Caki2 (cell line): ENCODE data around the gene GATC. TPM values are rescaled to one million over a fixed set of nuclear protein-coding genes. Genes with fewer than 3 reads are reported as not detected.
A peak's percentile ranks its signal among the peaks of the same experiment; 100 is the strongest.
"Not testable (repeated sequence)": the region's sequence is repeated elsewhere in the genome, so short reads cannot be mapped to it uniquely, and the experiment has no call there.

Experiments
- DNase-seq: peaks from one replicate; pipeline ENCODE4 v3.0.0-alpha.2; 2015; ENCODE audit warnings: low read depth
- in situ Hi-C: cut with HindIII; loops from 2 replicates; pipeline ENCODE4 v1.10.0; 2016; ENCODE audit warnings: low sequenced_read_pairs, low pct_unique_long_range_greater_than_20kb, mixed read lengths
- total RNA-seq: library from RNA; depleted of rRNA; stranded (reverse); fragments of >200 nt; shearing (Covaris generic); gene quantifications from 2 replicates; pipeline ENCODE4 v1.2.3, GENCODE V29; 2014; ENCODE audit warnings: low replicate concordance

Gene GATC
- total RNA-seq, 1 experiment from 2014 or later: 24.9 TPM

- in situ Hi-C loops: no loop called here
- DNase-seq: peak; percentile 31
These were observed 20.5 kb downstream of the GATC start for GRCh38 chr12:120466560-120467315.

DNA sequence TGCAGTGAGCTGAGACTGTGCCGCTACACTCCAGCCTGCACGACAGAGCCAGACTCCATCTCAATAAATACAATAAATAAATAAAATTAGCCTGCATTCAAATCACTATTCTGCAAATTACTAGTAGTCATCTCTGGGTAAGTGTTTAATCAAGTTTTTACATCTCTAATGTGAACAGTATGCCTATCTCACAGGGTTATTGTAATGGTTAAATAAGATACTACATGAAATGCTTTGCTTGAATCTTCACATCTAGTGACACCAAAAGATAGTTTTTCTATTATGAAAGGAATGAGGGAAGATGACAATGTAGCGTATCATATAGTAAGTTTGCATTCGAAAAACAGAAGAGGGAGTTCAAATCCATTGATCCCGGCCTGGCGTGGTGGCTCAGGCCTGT, 21.2 kb downstream of the GATC start:
- no peak for DNase-seq
- in situ Hi-C loops: no loop called here

- in situ Hi-C loops: no loop called here
- DNase-seq: peak; percentile 41
These were observed 22.1 kb downstream of the GATC start for GRCh38 chr12:120468325-120468820.

GRCh38 chr12:120468821-120469449, 22.7 kb downstream of the GATC start:
- in situ Hi-C loops: no loop called here

DNA sequence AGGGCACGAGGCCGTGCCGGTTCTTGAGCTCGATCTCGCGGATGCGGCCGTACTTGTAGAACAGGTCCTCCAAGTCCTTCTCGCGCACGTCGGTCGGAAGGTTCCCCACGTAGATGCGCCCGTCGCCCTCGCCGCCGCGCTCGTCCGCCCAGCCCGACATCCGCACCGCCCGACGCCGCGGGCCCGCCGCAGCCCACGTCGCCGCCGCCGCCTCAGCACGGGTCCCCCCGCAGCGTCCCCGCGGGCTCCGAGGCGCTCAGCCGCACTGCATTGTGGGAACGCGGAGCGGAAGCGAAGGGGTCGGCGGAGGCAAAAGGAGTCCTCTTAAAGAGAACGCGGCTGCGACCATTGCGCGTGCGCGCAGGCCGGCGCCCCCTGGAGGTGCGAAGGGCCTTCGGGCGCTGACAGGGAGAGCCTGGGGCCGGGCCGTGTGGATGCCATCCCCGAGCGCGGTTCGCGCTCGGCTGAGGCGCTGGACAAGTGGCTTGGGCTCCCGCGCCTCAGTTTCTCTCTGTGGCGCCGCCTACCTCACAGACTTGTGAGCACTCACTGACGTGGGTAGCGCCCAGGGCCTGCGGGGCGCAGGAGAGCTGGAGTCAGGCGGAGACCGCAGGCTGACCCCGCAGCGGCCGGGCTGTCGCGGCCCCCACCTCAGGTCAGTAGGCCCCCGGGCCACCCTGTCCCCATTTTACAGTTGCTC, 23.4 kb downstream of the GATC start, which contains the start of gene SRSF9:
SRSF9 (minus strand) TSS at position 299 of the 700 bp plus-strand sequence; CDS start at position 160, 139 bp downstream.
- in situ Hi-C loops: no loop called here
- peak; percentile 93 for DNase-seq

More at GRCh38 chr12:120468821-120469449, 22.7 kb downstream of the GATC start:
- DNase-seq: no peak

- no peak for DNase-seq
- in situ Hi-C loops: no loop called here
These were observed 24.0 kb downstream of the GATC start for GRCh38 chr12:120470150-120470784.

GRCh38 chr12:120472521-120472920, 26.3 kb downstream of the GATC start:
- in situ Hi-C loops: no loop called here
- DNase-seq: no peak

DNA sequence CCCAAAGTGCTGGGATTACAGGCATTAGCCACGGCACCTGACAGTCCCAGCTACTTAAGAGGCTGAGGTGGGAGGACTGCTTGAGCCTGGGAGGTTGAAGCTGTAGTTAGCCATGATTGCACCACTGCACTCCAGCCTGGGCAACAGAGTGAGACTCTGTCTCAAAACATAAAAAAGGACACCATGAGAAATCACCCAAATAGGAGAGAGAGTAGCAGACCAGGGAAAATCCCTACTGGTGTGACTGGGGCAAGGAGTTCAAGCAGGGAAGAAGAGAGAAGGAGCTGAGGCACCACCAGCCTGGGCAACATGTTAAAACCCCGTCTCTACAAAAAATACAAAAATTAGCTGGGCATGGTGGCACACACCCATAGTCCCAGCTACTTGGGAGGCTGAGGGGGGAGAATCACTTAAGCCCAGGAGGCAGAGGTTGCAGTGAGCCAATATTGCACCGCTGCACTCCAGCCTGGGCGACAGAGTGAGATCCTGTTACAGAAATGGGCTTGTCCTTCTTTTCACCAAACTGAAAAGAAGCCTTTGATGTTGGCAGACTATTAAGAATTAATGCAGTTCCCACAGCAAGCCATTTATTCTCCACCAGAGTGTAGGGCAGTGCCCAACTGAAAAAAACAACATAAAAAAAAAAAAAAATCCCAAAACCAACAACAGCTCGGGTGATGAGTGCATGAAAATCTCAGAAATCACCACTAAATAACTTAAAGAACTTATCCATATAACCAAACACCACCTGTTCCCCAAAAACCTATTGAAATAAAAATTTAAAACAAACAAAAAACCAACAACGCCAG, 27.8 kb downstream of the GATC start:
- no peak for DNase-seq
- in situ Hi-C loops: no loop called here

- DNase-seq: peak; percentile 86
- in situ Hi-C loops: no loop called here
These were observed 28.3 kb downstream of the GATC start for GRCh38 chr12:120474616-120474960.

GRCh38 chr12:120475643-120476042, 29.4 kb downstream of the GATC start:
- in situ Hi-C loops: no loop called here
- DNase-seq: no peak

GRCh38 chr12:120479458-120479857, 33.2 kb downstream of the GATC start:
- no peak for DNase-seq
- in situ Hi-C loops: no loop called here

DNA sequence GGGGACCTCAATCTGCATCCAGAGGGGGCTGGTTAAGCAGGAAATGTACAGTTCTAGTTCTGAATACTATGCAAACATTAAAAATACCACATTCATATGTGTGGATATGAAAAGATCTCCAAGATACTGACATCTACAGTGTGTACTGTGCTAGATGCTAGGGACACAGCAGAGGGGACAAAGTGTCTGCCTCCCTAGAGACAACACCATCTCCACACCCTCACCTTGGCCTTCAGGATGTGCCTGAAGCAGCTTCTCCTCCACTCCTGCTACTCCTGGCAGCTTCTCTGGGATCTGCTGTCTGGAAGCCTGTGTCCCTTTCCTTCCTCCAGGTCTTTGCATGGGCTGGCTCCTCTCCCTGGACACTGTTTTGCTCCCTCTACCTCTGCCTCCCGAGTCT, 34.0 kb downstream of the GATC start:
- DNase-seq: no peak
- in situ Hi-C loops: no loop called here

DNA sequence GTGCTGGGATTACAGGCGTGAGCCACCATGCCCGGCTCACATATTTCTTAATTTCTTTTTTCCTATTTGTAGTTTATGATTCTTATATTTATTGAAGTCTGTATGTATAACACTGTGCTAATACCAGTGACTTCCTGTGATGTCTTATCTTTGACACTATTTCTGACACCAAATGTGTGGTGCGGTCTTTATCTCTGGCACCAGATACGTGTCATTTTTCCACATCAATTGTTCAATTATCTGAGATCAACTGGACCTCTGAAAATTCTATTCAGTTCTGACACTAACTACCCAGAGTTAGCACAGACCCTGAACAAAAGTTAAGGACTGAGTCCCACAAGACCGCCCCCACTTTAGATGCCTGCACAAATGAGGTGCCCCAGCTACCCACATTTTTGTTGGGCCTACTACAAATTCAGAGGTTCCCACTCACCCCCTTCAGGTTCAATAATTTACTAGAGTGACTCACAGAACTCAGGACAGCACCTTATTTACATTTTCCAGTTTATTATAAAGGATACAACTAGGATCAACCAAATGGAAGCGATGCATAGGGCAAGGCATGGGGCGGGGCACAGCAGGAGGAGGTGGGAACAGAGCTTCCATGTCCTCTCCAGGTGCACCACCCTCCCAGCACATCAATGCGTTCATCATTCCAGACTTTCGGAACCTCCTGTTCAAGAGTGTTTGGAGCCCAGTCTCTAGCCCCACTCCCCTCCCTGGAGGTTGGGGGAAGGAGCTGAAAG, 35.0 kb downstream of the GATC start:
- in situ Hi-C loops: no loop called here
- DNase-seq: no peak

DNA sequence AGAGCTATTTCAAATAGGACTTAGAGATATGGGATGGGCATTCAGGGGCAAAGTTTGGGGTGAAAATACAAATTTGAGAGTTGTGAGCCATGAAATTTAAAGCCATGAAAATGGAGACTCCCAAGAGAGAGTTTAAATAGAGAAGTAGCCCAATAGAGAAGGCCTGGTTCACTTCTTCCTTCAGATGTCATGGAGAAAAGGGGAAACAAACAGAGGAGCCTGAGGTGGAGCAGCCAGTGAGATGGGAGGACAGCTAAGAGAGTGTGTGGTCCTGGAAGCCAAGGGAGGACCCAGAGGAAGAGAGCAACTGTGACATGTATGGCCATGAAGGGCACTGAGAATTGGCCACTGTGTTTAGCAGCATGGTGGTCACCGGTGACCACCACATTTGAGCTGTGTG, 37.4 kb downstream of the GATC start:
- DNase-seq: no peak
- in situ Hi-C loops: no loop called here

GRCh38 chr12:120485961-120486881, 40.0 kb downstream of the GATC start:
- in situ Hi-C loops: no loop called here
- no peak for DNase-seq

GRCh38 chr12:120487552-120487951, 41.3 kb downstream of the GATC start:
- DNase-seq, in situ Hi-C loops: not testable (repeated sequence)
